Trophoblast cell (in vitro differentiated cells and primary cell): Measurements from ENCODE around the gene LTN1.
A peak's percentile ranks its signal among the peaks of the same experiment; 100 is the strongest.
"Not testable (repeated sequence)": the region's sequence is repeated elsewhere in the genome, so short reads cannot be mapped to it uniquely, and the experiment has no call there.

Source experiments
- DNase-seq, 2 donors: peaks; one replicate each; pipeline ENCODE4 v3.0.0-alpha.2; 2016
- H2AFZ ChIP-seq: 2 replicates; pipeline ENCODE4 v1.6.1; 2013; ENCODE audit warnings: low read length, moderate library complexity, mild to moderate bottlenecking; ENCODE audit not compliant: insufficient read depth, poor library complexity
- H2AK5ac ChIP-seq: 2 replicates; pipeline ENCODE4 v1.6.1; 2013; ENCODE audit warnings: mild to moderate bottlenecking, low read length
- H2BK120ac ChIP-seq: 2 replicates; pipeline ENCODE4 v1.6.1; 2013; ENCODE audit warnings: low read length, mild to moderate bottlenecking, moderate library complexity; ENCODE audit not compliant: insufficient read depth, poor library complexity
- H2BK12ac ChIP-seq: 2 replicates; pipeline ENCODE4 v1.6.1; 2013; ENCODE audit warnings: mild to moderate bottlenecking, low read length, moderate library complexity
- H2BK5ac ChIP-seq: 2 replicates; pipeline ENCODE4 v1.6.1; 2013; ENCODE audit warnings: low read length, low read depth, moderate library complexity, mild to moderate bottlenecking; ENCODE audit not compliant: poor library complexity
- H3K14ac ChIP-seq: 2 replicates; pipeline ENCODE4 v1.6.1; 2013; ENCODE audit warnings: mild to moderate bottlenecking, low read length
- H3K18ac ChIP-seq: 2 replicates; pipeline ENCODE4 v1.6.1; 2013; ENCODE audit warnings: mild to moderate bottlenecking, low read length
- H3K23ac ChIP-seq: 2 replicates; pipeline ENCODE4 v1.6.1; 2013; ENCODE audit warnings: low read length
- H3K27ac ChIP-seq: 2 replicates; pipeline ENCODE4 v1.5.1; 2013; ENCODE audit warnings: low read depth, mild to moderate bottlenecking, inconsistent platforms, low read length, moderate library complexity
- H3K27me3 ChIP-seq: 2 replicates; pipeline ENCODE4 v1.6.1; 2013; ENCODE audit warnings: inconsistent platforms, mild to moderate bottlenecking, low read length, moderate library complexity; ENCODE audit not compliant: insufficient read depth
- H3K36me3 ChIP-seq, 2 experiments: 1 replicate in 1 of 2; 2 replicates in 1 of 2; pipeline ENCODE4 v1.6.1; 2013; ENCODE audit warnings: low read length in 2 of 2, mild to moderate bottlenecking in 2 of 2, moderate library complexity in 1 of 2; ENCODE audit not compliant: insufficient read depth in 2 of 2, control insufficient read depth in 1 of 2
- H3K4ac ChIP-seq: 2 replicates; pipeline ENCODE4 v1.6.1; 2013; ENCODE audit warnings: low read depth, mild to moderate bottlenecking, low read length, moderate library complexity
- H3K4me1 ChIP-seq, 2 experiments: 1 replicate in 1 of 2; 2 replicates in 1 of 2; pipeline ENCODE4 v1.6.1; 2013; ENCODE audit warnings: low read length in 2 of 2, mild to moderate bottlenecking in 2 of 2, moderate library complexity in 1 of 2; ENCODE audit not compliant: insufficient read depth in 2 of 2, control insufficient read depth in 1 of 2
- H3K4me2 ChIP-seq: 2 replicates; pipeline ENCODE4 v1.6.1; 2013; ENCODE audit warnings: inconsistent platforms, mild to moderate bottlenecking, low read length, moderate library complexity
- H3K4me3 ChIP-seq: 2 replicates; pipeline ENCODE4 v1.5.1; 2013; ENCODE audit warnings: mild to moderate bottlenecking, low read depth, low read length, inconsistent platforms
- H3K79me1 ChIP-seq: one replicate; pipeline ENCODE4 v1.6.1; 2013; ENCODE audit warnings: low read length
- H3K79me2 ChIP-seq: 2 replicates; pipeline ENCODE4 v1.6.1; 2013; ENCODE audit warnings: low read length, mild to moderate bottlenecking; ENCODE audit not compliant: control insufficient read depth, insufficient read depth, poor library complexity
- H3K9ac ChIP-seq: 2 replicates; pipeline ENCODE4 v1.6.1; 2013; ENCODE audit warnings: mild to moderate bottlenecking, low read length
- H3K9me3 ChIP-seq: 2 replicates; pipeline ENCODE4 v1.6.1; 2013; ENCODE audit warnings: low read depth, mild to moderate bottlenecking, control low read depth, inconsistent platforms, low read length; ENCODE audit not compliant: insufficient read depth
- H4K12ac ChIP-seq: 2 replicates; pipeline ENCODE4 v1.6.1; 2013; ENCODE audit warnings: low read depth, mild to moderate bottlenecking, low read length, moderate library complexity
- H4K8ac ChIP-seq: 2 replicates; pipeline ENCODE4 v1.6.1; 2013; ENCODE audit warnings: low read depth, mild to moderate bottlenecking, low read length, moderate library complexity
- H4K91ac ChIP-seq: one replicate; pipeline ENCODE4 v1.6.1; 2013; ENCODE audit warnings: low read depth, mild to moderate bottlenecking, low read length, moderate library complexity
- WGBS: extraction: QIAGEN DNeasy Blood & Tissue Kit; methylation state at CpG from one replicate; pipeline ENCODE4 v1.1.7; 2013; ENCODE audit warnings: missing lambda C conversion rate; ENCODE audit not compliant: insufficient read length, insufficient coverage; ENCODE audit errors: extremely low coverage; 5-methylcytosine and 5-hydroxymethylcytosine counted together

Gene LTN1

GRCh38 chr21:28936721-28937120 lies 56.0 kb downstream of the LTN1 start:
- Histone ChIP-seq H3K9ac (no peak overlapping the region), H2BK12ac (no peak overlapping the region), H4K12ac (no peak overlapping the region), H4K91ac (no peak overlapping the region), H3K4me2 (no peak overlapping the region), H3K79me2 (no peaks in the 10 kb centered on the region), H3K9me3 (no peaks in the 10 kb centered on the region), H3K18ac (no peak overlapping the region), H3K27ac (no peak overlapping the region), H3K79me1 (no peaks in the 10 kb centered on the region), H3K14ac (no peak overlapping the region), H3K4ac (no peak overlapping the region), H3K23ac (no peak overlapping the region), H3K27me3 (no peaks in the 10 kb centered on the region), H2BK120ac (no peak overlapping the region), H3K4me1 (no peaks in the 10 kb centered on the region), H2AK5ac (no peak overlapping the region), H2AFZ (no peak overlapping the region), H3K4me3 (no peak overlapping the region), H2BK5ac (no peak overlapping the region), H4K8ac (no peak overlapping the region), H3K36me3 (peaks cover 6 to 9% of the 10 kb centered on the region in 2 experiments)
- no CpG with 5 or more reads among the region's 2 CpGs for WGBS
- no peak for DNase-seq

- Histone ChIP-seq H3K79me1 (no peaks in the 10 kb centered on the region), H3K4me3 (no peak overlapping the region), H3K23ac (no peak overlapping the region), H2BK12ac (no peak overlapping the region), H4K12ac (no peak overlapping the region), H3K4me2 (no peak overlapping the region), H3K9ac (no peak overlapping the region), H3K36me3 (peaks cover 6 to 9% of the 10 kb centered on the region in 2 experiments), H3K27me3 (no peaks in the 10 kb centered on the region), H3K14ac (no peak overlapping the region), H3K4me1 (no peaks in the 10 kb centered on the region), H3K18ac (no peak overlapping the region), H3K27ac (no peak overlapping the region), H2BK120ac (no peak overlapping the region), H4K91ac (no peak overlapping the region), H3K79me2 (no peaks in the 10 kb centered on the region), H2AK5ac (no peak overlapping the region), H2AFZ (no peak overlapping the region), H4K8ac (no peak overlapping the region), H3K4ac (no peak overlapping the region), H2BK5ac (no peak overlapping the region), H3K9me3 (no peaks in the 10 kb centered on the region)
- no CpG with 5 or more reads among the region's 1 CpG for WGBS
- peak in 1 of 2 donors; percentile 36 for DNase-seq
These were observed 56.6 kb downstream of the LTN1 start for GRCh38 chr21:28936036-28936435.

- Histone ChIP-seq H2BK12ac (no peak overlapping the region), H2BK120ac (no peak overlapping the region), H3K4ac (no peak overlapping the region), H3K14ac (no peak overlapping the region), H3K79me1 (no peaks in the 10 kb centered on the region), H2AK5ac (no peak overlapping the region), H3K36me3 (peaks cover 4 to 9% of the 10 kb centered on the region in 2 experiments), H4K8ac (no peak overlapping the region), H2AFZ (no peak overlapping the region), H3K18ac (no peak overlapping the region), H4K91ac (no peak overlapping the region), H3K79me2 (no peaks in the 10 kb centered on the region), H3K23ac (no peak overlapping the region), H4K12ac (no peak overlapping the region), H3K4me3 (no peak overlapping the region), H3K27me3 (no peaks in the 10 kb centered on the region), H3K9me3 (no peaks in the 10 kb centered on the region), H3K4me1 (no peaks in the 10 kb centered on the region), H3K9ac (no peak overlapping the region), H3K4me2 (no peak overlapping the region), H3K27ac (no peak overlapping the region), H2BK5ac (no peak overlapping the region)
- no CpG with 5 or more reads among the region's 2 CpGs for WGBS
- DNase-seq: no peak
These were observed 60.0 kb downstream of the LTN1 start for GRCh38 chr21:28932717-28933116.

GRCh38 chr21:28931708-28932372 lies 60.8 kb downstream of the LTN1 start:
- H3K79me1 ChIP-seq, H3K4me2 ChIP-seq, H3K4me3 ChIP-seq, H2BK12ac ChIP-seq, H4K8ac ChIP-seq, H4K91ac ChIP-seq, H3K36me3 ChIP-seq, H3K79me2 ChIP-seq, H2BK5ac ChIP-seq, H2BK120ac ChIP-seq, H3K27ac ChIP-seq, H3K14ac ChIP-seq, DNase-seq, H2AFZ ChIP-seq, H3K23ac ChIP-seq, H3K4me1 ChIP-seq, H3K4ac ChIP-seq, H3K27me3 ChIP-seq, H4K12ac ChIP-seq, H3K9ac ChIP-seq, H3K9me3 ChIP-seq, H2AK5ac ChIP-seq, H3K18ac ChIP-seq: not testable (repeated sequence)
- no CpG with 5 or more reads among the region's 6 CpGs for WGBS
